ENCODE results near the gene SASS6. TPM values are rescaled to one million over a fixed set of nuclear protein-coding genes. Genes with fewer than 3 reads are reported as not detected.

Gene SASS6
- total RNA-seq, 1 experiment from 2014 or later: 16.8 TPM

DNA sequence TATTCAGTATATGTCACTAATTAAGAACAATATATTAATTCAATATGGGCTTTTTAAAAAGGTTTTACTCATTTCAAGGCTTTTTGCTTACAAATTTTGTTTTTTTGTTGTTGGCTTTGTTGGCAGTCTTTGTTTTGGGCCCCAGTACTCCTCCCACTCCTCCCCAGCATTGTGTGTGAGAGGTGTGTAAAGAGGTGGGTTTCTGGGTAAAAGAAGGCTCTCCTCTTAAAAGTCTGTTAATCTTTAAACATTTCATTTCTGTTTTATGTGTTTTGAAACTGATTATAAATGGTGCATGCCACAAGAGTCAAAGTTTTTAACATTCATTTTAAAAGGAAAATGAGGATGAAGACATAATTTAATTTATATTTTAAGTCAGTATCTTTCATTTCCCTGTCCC lies 79.6 kb downstream of the SASS6 start:
- intact Hi-C loops (cut with micrococcal nuclease; ENCODE audit: unreplicated experiment): no loop called here

DNA sequence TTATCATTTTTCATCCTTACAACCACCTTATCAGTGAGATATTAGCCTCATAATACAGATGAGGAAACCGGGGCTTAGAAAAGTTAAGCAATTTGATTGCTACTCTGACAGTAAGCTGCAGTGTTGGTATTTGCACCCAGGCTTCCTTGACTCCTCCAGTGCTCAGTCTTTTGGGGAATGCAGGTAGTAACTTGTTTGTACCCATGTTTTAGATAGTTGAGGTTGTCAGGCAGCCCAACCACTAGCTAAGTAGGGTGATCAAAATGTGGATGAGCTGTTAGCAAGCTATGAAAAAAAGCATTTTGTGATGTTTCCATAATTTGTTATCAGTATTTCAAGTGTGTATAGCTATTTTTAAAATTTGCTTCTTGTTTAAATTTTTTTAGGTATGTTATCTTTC lies 80.8 kb downstream of the SASS6 start:
- peaks cover 37% of the 10 kb centered on the region for H3K4me1 ChIP-seq (ENCODE audit: insufficient read depth, low read length, poor library complexity, severe bottlenecking)
- H3K4me3 ChIP-seq (ENCODE audit: low read depth, low read length, poor library complexity, severe bottlenecking): no peak overlapping the region
- POLR2A ChIA-PET (ENCODE audit: low non-redundant PET): interaction anchor here (0.7 kb wide), 1 partner anchor 257 kb away, joined by 10 read pairs; no protein-coding TSS in a partner anchor
- no peaks in the 10 kb centered on the region for H3K27me3 ChIP-seq (replicated peaks; ENCODE audit: insufficient read depth, low read depth, low read length, poor library complexity)
- H3K36me3 ChIP-seq (ENCODE audit: insufficient read depth, low read length, poor library complexity, severe bottlenecking): peaks cover 2% of the 10 kb centered on the region
- no peak for DNase-seq (ENCODE audit: low spot score)
- BruUV-seq (replicated peaks): no TSS peak
- intact Hi-C loops (cut with micrococcal nuclease; ENCODE audit: unreplicated experiment): no loop called here
- CTCF ChIA-PET: no interaction called here
- TF ChIP-seq, protein P1, sequence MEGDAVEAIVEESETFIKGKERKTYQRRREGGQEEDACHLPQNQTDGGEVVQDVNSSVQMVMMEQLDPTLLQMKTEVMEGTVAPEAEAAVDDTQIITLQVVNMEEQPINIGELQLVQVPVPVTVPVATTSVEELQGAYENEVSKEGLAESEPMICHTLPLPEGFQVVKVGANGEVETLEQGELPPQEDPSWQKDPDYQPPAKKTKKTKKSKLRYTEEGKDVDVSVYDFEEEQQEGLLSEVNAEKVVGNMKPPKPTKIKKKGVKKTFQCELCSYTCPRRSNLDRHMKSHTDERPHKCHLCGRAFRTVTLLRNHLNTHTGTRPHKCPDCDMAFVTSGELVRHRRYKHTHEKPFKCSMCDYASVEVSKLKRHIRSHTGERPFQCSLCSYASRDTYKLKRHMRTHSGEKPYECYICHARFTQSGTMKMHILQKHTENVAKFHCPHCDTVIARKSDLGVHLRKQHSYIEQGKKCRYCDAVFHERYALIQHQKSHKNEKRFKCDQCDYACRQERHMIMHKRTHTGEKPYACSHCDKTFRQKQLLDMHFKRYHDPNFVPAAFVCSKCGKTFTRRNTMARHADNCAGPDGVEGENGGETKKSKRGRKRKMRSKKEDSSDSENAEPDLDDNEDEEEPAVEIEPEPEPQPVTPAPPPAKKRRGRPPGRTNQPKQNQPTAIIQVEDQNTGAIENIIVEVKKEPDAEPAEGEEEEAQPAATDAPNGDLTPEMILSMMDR (conservative IDR thresholded peaks at IDR 0.05; ENCODE audit: low read depth, low read length): no peak
- no peak for TF ChIP-seq EZH2 (IDR thresholded peaks at IDR 0.05; ENCODE audit: borderline replicate concordance, low read depth, low read length, poor library complexity, severe bottlenecking)
- H3K9me3 ChIP-seq (ENCODE audit: low read depth, low read length, poor library complexity, severe bottlenecking): no peaks in the 10 kb centered on the region
- no peak overlapping the region for H3K27ac ChIP-seq (ENCODE audit: low read depth, low read length, poor library complexity, severe bottlenecking)

More for the DNA sequence above, 79.6 kb downstream of the SASS6 start:
- Histone ChIP-seq H3K9me3 (ENCODE audit: low read depth, low read length, poor library complexity, severe bottlenecking) (no peaks in the 10 kb centered on the region), H3K27me3 (replicated peaks; ENCODE audit: insufficient read depth, low read depth, low read length, poor library complexity) (no peaks in the 10 kb centered on the region), H3K27ac (ENCODE audit: low read depth, low read length, poor library complexity, severe bottlenecking) (no peak overlapping the region), H3K4me3 (ENCODE audit: low read depth, low read length, poor library complexity, severe bottlenecking) (no peak overlapping the region), H3K4me1 (ENCODE audit: insufficient read depth, low read length, poor library complexity, severe bottlenecking) (peaks cover 30% of the 10 kb centered on the region), H3K36me3 (ENCODE audit: insufficient read depth, low read length, poor library complexity, severe bottlenecking) (peaks cover 9% of the 10 kb centered on the region)
- CTCF ChIA-PET: no interaction called here
- POLR2A ChIA-PET (ENCODE audit: low non-redundant PET): no interaction called here
- no peak for DNase-seq (ENCODE audit: low spot score)
- TF ChIP-seq, protein P1 (conservative IDR thresholded peaks at IDR 0.05; ENCODE audit: low read depth, low read length): no peak
- TF ChIP-seq EZH2 (IDR thresholded peaks at IDR 0.05; ENCODE audit: borderline replicate concordance, low read depth, low read length, poor library complexity, severe bottlenecking): no peak
- no TSS peak for BruUV-seq (replicated peaks)

DNA sequence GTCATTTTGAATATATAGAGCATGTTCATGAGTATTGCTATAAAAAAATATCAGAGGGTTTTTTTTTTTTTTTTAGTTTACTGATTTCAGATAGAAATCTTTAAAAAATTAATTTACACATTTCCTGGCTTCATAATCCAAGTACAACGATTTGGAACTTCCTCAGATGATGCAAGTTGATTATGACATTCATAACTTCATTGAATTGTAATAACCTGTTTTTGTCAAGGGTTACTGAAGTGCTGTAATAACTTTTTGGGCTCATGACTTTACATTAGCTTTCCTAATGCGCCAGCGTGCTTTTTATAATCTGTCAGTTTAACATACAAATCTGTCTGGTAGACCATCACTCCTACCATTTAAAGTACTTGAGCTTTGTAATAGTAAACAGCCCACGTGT lies 81.3 kb downstream of the SASS6 start:
- intact Hi-C loops (cut with micrococcal nuclease; ENCODE audit: unreplicated experiment): no loop called here
- TF ChIP-seq, protein P1 (conservative IDR thresholded peaks at IDR 0.05; ENCODE audit: low read depth, low read length): no peak
- no peak for TF ChIP-seq EZH2 (IDR thresholded peaks at IDR 0.05; ENCODE audit: borderline replicate concordance, low read depth, low read length, poor library complexity, severe bottlenecking)
- no peak overlapping the region for H3K4me3 ChIP-seq (ENCODE audit: low read depth, low read length, poor library complexity, severe bottlenecking)
- CTCF ChIA-PET: no interaction called here
- H3K9me3 ChIP-seq (ENCODE audit: low read depth, low read length, poor library complexity, severe bottlenecking): no peaks in the 10 kb centered on the region
- POLR2A ChIA-PET (ENCODE audit: low non-redundant PET): interaction anchor here (0.7 kb wide), 1 partner anchor 256 kb away, joined by 10 read pairs; no protein-coding TSS in a partner anchor
- no peak overlapping the region for H3K27ac ChIP-seq (ENCODE audit: low read depth, low read length, poor library complexity, severe bottlenecking)
- peaks cover 42% of the 10 kb centered on the region for H3K4me1 ChIP-seq (ENCODE audit: insufficient read depth, low read length, poor library complexity, severe bottlenecking)
- DNase-seq (ENCODE audit: low spot score): no peak
- BruUV-seq (replicated peaks): no TSS peak
- H3K36me3 ChIP-seq (ENCODE audit: insufficient read depth, low read length, poor library complexity, severe bottlenecking): peaks cover 2% of the 10 kb centered on the region
- no peaks in the 10 kb centered on the region for H3K27me3 ChIP-seq (replicated peaks; ENCODE audit: insufficient read depth, low read depth, low read length, poor library complexity)
